ENCODE data around the gene NFKBIL1.
A peak's percentile ranks its signal among the peaks of the same experiment; 100 is the strongest.

The NFKBIL1 gene

DNA sequence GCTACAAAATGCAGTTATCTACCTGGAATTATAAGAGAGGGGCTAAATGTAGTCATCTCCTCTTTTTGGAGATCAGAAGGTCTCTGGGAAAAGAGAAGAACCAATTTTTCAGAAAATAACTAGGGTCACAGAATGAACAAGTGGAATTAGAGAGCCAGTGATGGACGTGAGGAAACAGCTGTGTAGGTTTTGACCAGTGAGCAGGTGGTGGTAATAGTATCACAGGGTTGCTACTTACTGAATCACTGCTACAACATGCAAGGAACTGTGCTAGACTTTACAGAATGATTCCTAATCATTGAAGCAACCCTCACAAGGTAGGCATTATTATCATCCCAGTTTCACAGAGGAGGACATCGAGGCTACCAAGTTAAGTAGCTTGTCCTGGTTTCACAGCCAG, 2.7 kb upstream of the NFKBIL1 start:
- peaks cover 21% of the 10 kb centered on the region for H3K79me2 ChIP-seq (ENCODE audit: control insufficient read depth, insufficient read depth, low read length)
- no peak overlapping the region for H3K4ac ChIP-seq (ENCODE audit: low read depth, low read length)
- WGBS (ENCODE audit: extremely low coverage, insufficient coverage, low lambda C conversion rate), result no CpG with 5 or more reads among the region's 2 CpGs
- no peak overlapping the region for H3K4me3 ChIP-seq (ENCODE audit: low read length)
- no peak overlapping the region for H3K4me2 ChIP-seq (ENCODE audit: low read length)
- H3K18ac ChIP-seq (ENCODE audit: low read length), result no peak overlapping the region
- H4K8ac ChIP-seq (ENCODE audit: low read depth, low read length), result no peak overlapping the region
- H3K4me1 ChIP-seq (ENCODE audit: control insufficient read depth, low read depth, low read length), result peaks cover under 1% of the 10 kb centered on the region
- H3K79me1 ChIP-seq (ENCODE audit: low read length), result peaks cover 7% of the 10 kb centered on the region
- H3K36me3 ChIP-seq (ENCODE audit: control insufficient read depth, insufficient read depth, low read length), result peaks cover 4% of the 10 kb centered on the region
- H2AK5ac ChIP-seq (ENCODE audit: low read length), result no peak overlapping the region
- no peak overlapping the region for H4K5ac ChIP-seq (ENCODE audit: low read length)
- no peak for DNase-seq
- H3K27me3 ChIP-seq (ENCODE audit: insufficient read depth, low read length, poor library complexity), result no peaks in the 10 kb centered on the region
- H3K23ac ChIP-seq (ENCODE audit: low read length), result no peak overlapping the region
- no peak overlapping the region for H2BK5ac ChIP-seq (ENCODE audit: low read length)
- H3K9ac ChIP-seq (ENCODE audit: low read length), result no peak overlapping the region
- no peak overlapping the region for H2BK15ac ChIP-seq (replicated peaks; ENCODE audit: low read depth)
- no peak overlapping the region for H3K56ac ChIP-seq (ENCODE audit: low read length)
- H2BK120ac ChIP-seq (ENCODE audit: low read depth, low read length), result no peak overlapping the region
- H3K27ac ChIP-seq (ENCODE audit: low read depth, low read length), result no peak overlapping the region

GRCh38 chr6:31545291-31545690, 2.1 kb upstream of the NFKBIL1 start:
- Histone ChIP-seq H3K4me1 (ENCODE audit: control insufficient read depth, low read depth, low read length) (no peaks in the 10 kb centered on the region), H3K4ac (ENCODE audit: low read depth, low read length) (no peak overlapping the region), H2BK120ac (ENCODE audit: low read depth, low read length) (no peak overlapping the region), H3K36me3 (ENCODE audit: control insufficient read depth, insufficient read depth, low read length) (no peaks in the 10 kb centered on the region), H3K79me2 (ENCODE audit: control insufficient read depth, insufficient read depth, low read length) (peaks cover 15% of the 10 kb centered on the region), H3K4me3 (ENCODE audit: low read length) (no peak overlapping the region), H3K79me1 (ENCODE audit: low read length) (peaks cover 7% of the 10 kb centered on the region), H2BK5ac (ENCODE audit: low read length) (no peak overlapping the region), H2AK5ac (ENCODE audit: low read length) (no peak overlapping the region), H3K27ac (ENCODE audit: low read depth, low read length) (no peak overlapping the region), H2BK15ac (replicated peaks; ENCODE audit: low read depth) (no peak overlapping the region), H3K27me3 (ENCODE audit: insufficient read depth, low read length, poor library complexity) (no peaks in the 10 kb centered on the region), H3K18ac (ENCODE audit: low read length) (no peak overlapping the region), H3K4me2 (ENCODE audit: low read length) (no peak overlapping the region), H4K5ac (ENCODE audit: low read length) (no peak overlapping the region), H4K8ac (ENCODE audit: low read depth, low read length) (no peak overlapping the region), H3K56ac (ENCODE audit: low read length) (peak overlapping the region; percentile 73), H3K9ac (ENCODE audit: low read length) (no peak overlapping the region), H3K23ac (ENCODE audit: low read length) (no peak overlapping the region)
- WGBS (ENCODE audit: extremely low coverage, insufficient coverage, low lambda C conversion rate), result no CpG with 5 or more reads among the region's 7 CpGs
- DNase-seq, result no peak

GRCh38 chr6:31546339-31546957, 960 bp upstream of the NFKBIL1 start, which contains the start of gene ATP6V1G2:
TSS of gene ATP6V1G2 (minus strand) at chr6:31546608. CDS start at chr6:31546559, 49 bp downstream.
- peak within 1 kb of the TSS; percentile 66 for H3K9ac ChIP-seq (ENCODE audit: low read length)
- no peak within 1 kb of the TSS for H3K27ac ChIP-seq (ENCODE audit: low read depth, low read length)
- no peak within 1 kb of the TSS for H4K5ac ChIP-seq (ENCODE audit: low read length)
- peak within 1 kb of the TSS; percentile 49 for H3K4me3 ChIP-seq (ENCODE audit: low read length)
- peaks cover 3% of the 10 kb centered on the region for H3K79me2 ChIP-seq (ENCODE audit: control insufficient read depth, insufficient read depth, low read length)
- DNase-seq, result peak; percentile 99
- no peaks in the 10 kb centered on the region for H3K36me3 ChIP-seq (ENCODE audit: control insufficient read depth, insufficient read depth, low read length)
- H3K4me2 ChIP-seq (ENCODE audit: low read length), result peak within 1 kb of the TSS; percentile 87
- no peak within 1 kb of the TSS for H3K23ac ChIP-seq (ENCODE audit: low read length)
- no peak within 1 kb of the TSS for H4K8ac ChIP-seq (ENCODE audit: low read depth, low read length)
- peaks cover 7% of the 10 kb centered on the region for H3K79me1 ChIP-seq (ENCODE audit: low read length)
- no peak within 1 kb of the TSS for H2BK120ac ChIP-seq (ENCODE audit: low read depth, low read length)
- H3K18ac ChIP-seq (ENCODE audit: low read length), result no peak within 1 kb of the TSS
- WGBS (ENCODE audit: extremely low coverage, insufficient coverage, low lambda C conversion rate), result no CpG with 5 or more reads among the region's 11 CpGs
- no peak within 1 kb of the TSS for H2AK5ac ChIP-seq (ENCODE audit: low read length)
- no peaks in the 10 kb centered on the region for H3K27me3 ChIP-seq (ENCODE audit: insufficient read depth, low read length, poor library complexity)
- H3K4ac ChIP-seq (ENCODE audit: low read depth, low read length), result no peak within 1 kb of the TSS
- H3K4me1 ChIP-seq (ENCODE audit: control insufficient read depth, low read depth, low read length), result no peaks in the 10 kb centered on the region
- peak within 1 kb of the TSS; percentile 74 for H3K56ac ChIP-seq (ENCODE audit: low read length)
- no peak within 1 kb of the TSS for H2BK15ac ChIP-seq (replicated peaks; ENCODE audit: low read depth)
- no peak within 1 kb of the TSS for H2BK5ac ChIP-seq (ENCODE audit: low read length)

- Histone ChIP-seq H4K5ac (ENCODE audit: low read length) (no peak overlapping the region), H3K23ac (ENCODE audit: low read length) (no peak overlapping the region), H3K79me2 (ENCODE audit: control insufficient read depth, insufficient read depth, low read length) (no peaks in the 10 kb centered on the region), H2BK120ac (ENCODE audit: low read depth, low read length) (no peak overlapping the region), H2BK15ac (replicated peaks; ENCODE audit: low read depth) (no peak overlapping the region), H3K9ac (ENCODE audit: low read length) (peak overlapping the region; percentile 30), H3K79me1 (ENCODE audit: low read length) (peaks cover 7% of the 10 kb centered on the region), H3K56ac (ENCODE audit: low read length) (peak overlapping the region; percentile 78), H3K27ac (ENCODE audit: low read depth, low read length) (no peak overlapping the region), H2AK5ac (ENCODE audit: low read length) (no peak overlapping the region), H3K4ac (ENCODE audit: low read depth, low read length) (peak overlapping the region; percentile 4), H3K36me3 (ENCODE audit: control insufficient read depth, insufficient read depth, low read length) (no peaks in the 10 kb centered on the region), H3K4me2 (ENCODE audit: low read length) (no peak overlapping the region), H3K4me3 (ENCODE audit: low read length) (no peak overlapping the region), H3K18ac (ENCODE audit: low read length) (no peak overlapping the region), H2BK5ac (ENCODE audit: low read length) (no peak overlapping the region), H4K8ac (ENCODE audit: low read depth, low read length) (no peak overlapping the region), H3K27me3 (ENCODE audit: insufficient read depth, low read length, poor library complexity) (no peaks in the 10 kb centered on the region), H3K4me1 (ENCODE audit: control insufficient read depth, low read depth, low read length) (no peaks in the 10 kb centered on the region)
- DNase-seq, result no peak
- WGBS (ENCODE audit: extremely low coverage, insufficient coverage, low lambda C conversion rate), result 100% methylated on average over 1 of the region's 24 CpGs
Measured at GRCh38 chr6:31547727-31548543, 527 bp downstream of the NFKBIL1 start.

DNA sequence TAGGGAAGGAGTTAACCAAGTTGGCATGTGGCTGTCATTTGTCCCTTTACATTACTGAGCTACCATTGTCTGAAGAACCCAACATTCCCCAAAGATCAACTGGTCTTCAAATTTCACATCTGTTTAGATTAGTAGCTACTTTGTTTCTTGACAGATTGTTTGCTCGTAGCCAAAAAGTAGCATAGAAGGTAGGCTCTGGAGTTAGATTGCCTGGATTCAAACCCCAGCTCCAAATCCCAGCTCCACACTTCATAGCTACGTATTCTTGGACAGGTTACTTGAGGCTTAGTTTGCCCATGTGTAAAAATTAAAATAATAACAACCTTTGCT, 1.1 kb downstream of the NFKBIL1 start:
- Histone ChIP-seq H3K23ac (ENCODE audit: low read length) (no peak overlapping the region), H2AK5ac (ENCODE audit: low read length) (no peak overlapping the region), H3K4me1 (ENCODE audit: control insufficient read depth, low read depth, low read length) (no peaks in the 10 kb centered on the region), H2BK5ac (ENCODE audit: low read length) (no peak overlapping the region), H2BK120ac (ENCODE audit: low read depth, low read length) (no peak overlapping the region), H3K27me3 (ENCODE audit: insufficient read depth, low read length, poor library complexity) (no peaks in the 10 kb centered on the region), H3K9ac (ENCODE audit: low read length) (no peak overlapping the region), H4K8ac (ENCODE audit: low read depth, low read length) (no peak overlapping the region), H3K4ac (ENCODE audit: low read depth, low read length) (no peak overlapping the region), H3K27ac (ENCODE audit: low read depth, low read length) (no peak overlapping the region), H3K18ac (ENCODE audit: low read length) (no peak overlapping the region), H2BK15ac (replicated peaks; ENCODE audit: low read depth) (no peak overlapping the region), H3K4me2 (ENCODE audit: low read length) (no peak overlapping the region), H3K56ac (ENCODE audit: low read length) (no peak overlapping the region), H3K36me3 (ENCODE audit: control insufficient read depth, insufficient read depth, low read length) (no peaks in the 10 kb centered on the region), H3K4me3 (ENCODE audit: low read length) (no peak overlapping the region), H4K5ac (ENCODE audit: low read length) (no peak overlapping the region), H3K79me1 (ENCODE audit: low read length) (peaks cover 7% of the 10 kb centered on the region), H3K79me2 (ENCODE audit: control insufficient read depth, insufficient read depth, low read length) (no peaks in the 10 kb centered on the region)
- no CpG with 5 or more reads among the region's 2 CpGs for WGBS (ENCODE audit: extremely low coverage, insufficient coverage, low lambda C conversion rate)
- no peak for DNase-seq
